Superior temporal gyrus (tissue), 1 donor: ENCODE measurements around the gene PGF.
"Not testable (repeated sequence)": the region's sequence is repeated elsewhere in the genome, so short reads cannot be mapped to it uniquely, and the experiment has no call there.

Source experiments
- DNase-seq: peaks from one replicate; pipeline ENCODE4 v3.0.0-alpha.2; 2016; ENCODE audit errors: extremely low spot score

PGF gene

GRCh38 chr14:74942181-74942580 is 13.2 kb downstream of the PGF start:
- no peak for DNase-seq

GRCh38 chr14:74941676-74942097 is 13.7 kb downstream of the PGF start:
- DNase-seq: peak; percentile 78

- DNase-seq: no peak
Observed at GRCh38 chr14:74940956-74941565, 14.3 kb downstream of the PGF start.

GRCh38 chr14:74938531-74939495 is 16.6 kb downstream of the PGF start:
- DNase-seq: no peak

GRCh38 chr14:74937171-74937570 is 18.2 kb downstream of the PGF start:
- DNase-seq: no peak

- DNase-seq: no peak
Observed at GRCh38 chr14:74936731-74937130, 18.7 kb downstream of the PGF start.

DNA sequence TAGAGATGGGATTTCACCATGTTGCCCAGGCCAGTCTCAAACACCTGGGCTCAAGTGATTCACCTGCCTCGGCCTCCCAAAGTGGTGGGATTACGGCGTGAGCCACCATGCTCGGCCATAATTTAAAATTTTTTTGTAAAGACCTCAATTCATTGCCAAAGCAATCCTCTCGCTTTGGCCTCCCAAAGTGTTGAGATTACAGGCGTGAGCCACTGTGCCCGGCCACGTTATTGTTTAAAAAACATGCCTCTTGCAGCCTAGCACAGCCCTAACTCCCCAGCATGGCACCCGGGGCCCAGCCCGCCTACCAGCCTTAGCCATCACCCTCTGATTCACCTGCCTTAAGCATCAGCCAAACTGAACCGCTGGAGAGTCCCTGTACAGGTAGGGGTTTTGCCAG is 19.2 kb downstream of the PGF start:
- DNase-seq: no peak

DNA sequence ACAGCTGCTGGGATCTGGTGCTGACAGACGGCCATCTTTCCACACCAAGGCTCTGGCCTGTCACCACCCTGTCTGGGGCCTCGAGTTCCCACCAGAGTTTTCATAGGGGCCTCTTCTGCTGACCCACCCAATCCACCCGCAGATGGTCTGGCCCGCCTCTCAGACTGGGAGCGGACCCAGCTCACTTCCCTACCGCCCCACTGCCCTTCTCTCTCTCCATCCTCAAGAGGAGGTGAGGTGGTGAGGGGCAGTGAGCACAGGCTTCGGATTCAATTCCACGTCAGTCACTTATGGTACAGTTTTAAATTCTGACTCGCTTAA is 20.1 kb downstream of the PGF start:
- DNase-seq: no peak

DNA sequence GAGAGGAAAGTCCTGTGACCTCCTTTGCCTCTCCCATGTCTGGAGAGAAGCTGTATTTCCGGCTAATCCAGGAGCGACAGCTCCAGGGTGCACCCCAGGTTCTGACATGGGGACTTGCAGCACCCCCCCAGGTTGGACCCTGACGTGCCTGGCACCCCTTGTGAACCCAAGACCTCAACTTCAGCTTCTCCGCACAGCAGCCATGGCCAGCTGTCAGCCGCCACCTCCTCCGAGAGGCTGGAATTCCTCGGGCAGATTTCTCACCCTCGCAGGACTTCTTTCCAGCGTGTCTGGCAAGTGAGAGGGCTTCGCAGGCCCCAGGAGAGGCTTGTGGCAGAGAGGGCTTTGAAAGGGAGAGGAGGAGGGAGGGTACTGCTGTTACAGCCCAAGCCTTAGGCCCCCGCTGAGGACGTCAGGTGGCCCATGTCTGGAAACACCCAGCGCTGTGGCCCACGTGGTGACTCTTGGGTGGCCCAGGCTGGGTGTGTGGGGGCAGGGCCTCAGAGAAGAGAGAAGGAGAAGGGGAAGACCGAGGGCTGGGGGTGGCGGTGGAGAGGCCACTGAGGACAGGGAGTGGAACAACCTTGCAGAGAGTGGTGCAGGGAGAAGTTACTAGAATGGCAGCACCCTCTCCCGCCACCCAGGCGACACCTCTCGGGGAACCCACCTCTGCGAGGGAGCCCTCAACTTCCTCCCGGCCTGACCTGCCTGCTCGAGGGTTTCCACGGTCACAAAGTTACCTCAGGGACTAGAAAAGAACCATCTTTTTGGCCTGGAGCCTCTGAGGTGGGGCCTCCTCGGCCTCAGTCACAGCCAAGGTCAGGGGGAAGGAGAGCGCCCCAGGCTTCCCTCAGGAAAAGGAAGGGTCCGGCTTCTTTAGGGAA is 20.7 kb downstream of the PGF start:
- DNase-seq: no peak

DNA sequence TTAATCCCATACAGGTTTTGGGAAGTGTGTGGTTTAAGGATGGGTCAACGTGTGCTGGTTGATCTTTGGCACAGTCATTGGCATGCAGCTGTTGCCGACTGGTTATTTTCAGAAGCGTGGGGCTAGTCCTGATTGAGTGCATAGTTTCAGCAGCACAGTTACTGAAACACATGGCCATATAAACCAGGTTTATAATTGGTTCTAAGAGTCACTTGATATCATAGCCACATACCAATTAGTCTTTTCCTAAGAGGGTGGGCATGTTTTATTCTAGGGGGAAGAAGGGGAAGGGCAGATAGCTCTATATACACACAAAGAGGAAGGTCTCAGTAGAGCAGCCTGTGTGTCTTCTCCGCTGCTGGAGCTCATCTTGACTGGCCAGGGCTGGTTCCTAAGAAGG is 21.4 kb downstream of the PGF start:
- no peak for DNase-seq

DNA sequence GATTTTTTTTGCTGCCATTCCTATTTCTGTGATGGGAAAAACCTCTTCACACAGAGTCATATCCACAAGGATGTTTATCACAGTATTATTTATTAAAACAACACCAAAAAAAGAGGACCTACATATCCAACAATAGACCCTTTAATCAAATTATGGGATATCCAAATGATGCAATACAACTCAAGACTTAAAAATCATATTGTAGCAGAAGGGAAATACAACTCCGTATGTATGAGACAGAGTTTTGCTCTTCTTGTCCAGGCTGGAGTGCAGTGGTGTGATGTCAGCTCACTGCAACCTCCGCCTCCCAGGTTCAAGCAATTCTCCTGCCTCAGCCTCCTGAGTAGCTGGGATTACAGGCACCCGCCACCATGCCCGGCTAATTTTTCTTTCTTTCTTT is 22.5 kb downstream of the PGF start:
- DNase-seq: not testable (repeated sequence)

DNA sequence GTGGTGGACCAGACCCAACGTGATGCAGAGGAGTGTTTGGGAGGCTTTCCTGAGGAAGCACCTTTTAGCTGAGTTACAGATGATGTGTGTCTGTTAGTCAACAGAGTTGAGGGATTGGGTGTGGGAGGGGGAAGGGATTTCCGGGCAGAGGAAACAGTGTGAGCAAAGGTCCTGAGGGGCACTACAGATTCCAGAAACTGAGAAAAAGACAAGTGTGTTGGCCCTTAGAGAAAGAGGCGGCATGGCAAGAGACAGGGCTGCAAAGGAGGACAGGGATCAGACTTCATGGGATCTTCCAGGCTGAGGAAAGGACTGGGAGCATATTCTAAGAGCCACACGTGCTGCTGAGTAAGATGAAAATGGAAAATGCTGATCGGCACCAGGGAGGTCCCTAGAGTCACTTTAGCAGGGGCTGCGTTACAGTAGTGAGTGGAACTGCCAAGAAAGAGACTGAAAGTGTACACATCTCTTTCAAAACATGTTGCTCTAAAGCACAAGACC is 22.9 kb downstream of the PGF start:
- DNase-seq: no peak

DNA sequence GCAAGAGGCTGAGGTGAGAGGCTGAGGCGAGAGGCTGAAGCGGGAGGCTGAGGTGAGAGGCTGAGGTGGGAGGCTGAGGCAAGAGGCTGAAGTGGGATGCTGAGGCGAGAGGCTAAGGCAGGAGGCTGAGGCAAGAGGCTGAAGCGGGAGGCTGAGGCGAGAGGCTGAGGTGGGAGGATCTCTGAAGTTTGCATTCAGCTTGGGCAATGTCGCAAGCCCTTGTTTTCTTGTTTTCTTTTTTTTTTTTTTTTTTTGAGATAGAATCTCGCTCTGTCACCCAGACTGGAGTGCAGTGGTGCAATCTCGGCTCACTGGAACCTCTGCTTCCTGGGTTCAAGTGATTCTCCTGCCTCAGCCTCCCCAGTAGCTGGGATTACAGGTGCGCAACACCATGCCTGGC is 23.7 kb downstream of the PGF start:
- DNase-seq: not testable (repeated sequence)

DNA sequence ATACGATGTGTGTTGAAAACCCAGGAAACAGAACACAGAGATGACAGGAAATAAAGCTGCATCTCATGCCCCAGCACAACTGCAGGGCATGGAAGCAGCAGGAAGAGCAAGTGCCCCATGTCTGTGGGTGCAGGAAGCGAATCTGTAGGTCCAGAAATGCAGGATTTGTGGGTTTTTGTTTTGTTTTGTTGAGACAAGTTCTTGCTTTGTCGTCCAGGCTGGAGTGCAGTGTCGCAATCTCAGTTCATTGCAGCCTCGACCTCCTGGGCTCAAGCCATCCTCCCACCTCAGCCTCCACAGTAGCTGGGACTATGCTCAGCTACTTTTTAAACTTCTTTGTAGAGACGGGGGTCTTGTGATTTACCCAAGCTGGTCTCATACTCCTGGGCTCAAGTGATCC is 26.2 kb downstream of the PGF start:
- no peak for DNase-seq

DNA sequence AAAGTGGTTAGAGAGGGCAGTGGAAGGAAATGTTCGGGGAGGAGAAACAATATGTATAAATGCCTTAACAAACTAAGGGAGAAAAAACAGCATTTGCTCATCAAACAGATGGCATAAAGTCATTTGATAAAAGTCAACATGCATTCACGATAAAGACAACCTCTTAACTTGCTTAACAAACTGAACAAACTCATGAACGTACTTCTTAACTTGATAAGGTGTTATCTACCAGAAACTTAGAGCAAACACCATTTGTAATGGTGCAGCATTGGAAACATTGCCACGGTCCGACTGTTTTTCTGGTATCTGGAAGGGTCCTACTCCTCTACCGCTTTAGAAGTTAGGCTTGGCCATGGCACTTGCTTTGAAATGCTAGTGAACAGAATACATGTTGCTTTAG is 28.2 kb downstream of the PGF start:
- DNase-seq: no peak

GRCh38 chr14:74924061-74924460 is 31.3 kb downstream of the PGF start:
- no peak for DNase-seq

DNA sequence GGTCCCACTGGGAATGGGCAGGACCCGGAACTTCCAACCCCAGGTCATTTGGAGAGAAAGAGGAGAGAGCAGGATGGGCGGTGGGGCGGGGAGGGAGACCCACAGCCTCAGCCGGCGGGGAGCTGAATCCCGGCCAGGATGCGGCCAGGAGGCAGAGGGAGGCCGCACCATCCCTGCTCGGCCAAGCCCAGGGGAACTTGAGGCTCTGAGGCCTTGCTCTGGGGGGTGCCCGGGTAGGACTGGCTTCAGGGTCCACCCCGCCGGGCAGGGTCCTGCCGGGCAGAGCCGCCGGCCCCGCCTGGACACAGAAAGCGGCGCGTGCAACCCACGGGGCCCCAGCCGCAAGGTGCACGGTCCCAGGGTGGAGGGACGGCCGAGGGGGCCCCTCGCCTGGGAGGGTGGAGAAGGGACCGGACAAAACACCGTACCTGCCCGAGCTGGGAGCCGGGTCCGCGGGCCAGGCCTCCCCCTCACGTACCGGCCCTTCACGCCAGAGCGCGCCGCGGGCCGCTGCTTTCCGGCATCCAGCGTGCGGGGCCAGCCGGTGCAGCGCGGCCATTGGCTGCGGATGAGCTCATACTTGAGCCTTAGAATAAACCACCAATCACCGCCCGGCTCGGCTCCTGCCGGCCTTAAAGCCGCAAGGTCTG is 32.5 kb downstream of the PGF start, which contains the start of gene RPS6KL1:
TSS of gene RPS6KL1 (minus strand) at position 509 of the 650 bp plus-strand sequence. CDS start 1,719 bp downstream, outside the sequence.
- DNase-seq: peak; percentile 94

- no peak for DNase-seq
Observed at GRCh38 chr14:74921987-74922751, 33.2 kb downstream of the PGF start.

- no peak for DNase-seq
Observed at GRCh38 chr14:74921053-74921620, 34.3 kb downstream of the PGF start.

DNA sequence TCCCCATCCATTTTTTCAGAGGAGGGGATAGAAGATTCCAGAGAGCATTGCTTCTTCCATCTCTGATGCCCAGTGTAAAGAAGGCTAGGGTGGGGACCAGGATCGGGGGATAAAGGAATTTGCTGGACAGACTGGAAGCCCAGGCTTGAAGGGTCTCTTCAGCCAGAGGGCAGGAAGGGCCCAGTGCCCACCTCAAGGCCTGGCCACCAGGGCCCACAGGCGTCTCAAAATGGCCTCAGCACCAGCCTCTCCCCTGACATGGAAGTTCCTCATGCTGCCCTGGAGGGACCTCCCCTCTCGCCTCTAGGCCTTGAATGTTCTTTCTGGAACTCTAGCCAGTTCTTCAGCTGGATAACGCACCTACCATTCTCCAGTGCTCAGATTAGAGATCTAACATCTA is 35.1 kb downstream of the PGF start:
- DNase-seq: no peak
